ENCODE measurements around the gene CROT.

GRCh38 chr7:87432536-87432935 is 87.1 kb downstream of the CROT start:
- TF ChIP-seq EZH2 (IDR thresholded peaks at IDR 0.05) (no peak), CTCF (IDR thresholded peaks at IDR 0.05) (no peak), EZH2phosphoT487 (IDR thresholded peaks at IDR 0.05) (no peak)

Measured in neural progenitor cell (in vitro differentiated cells).